HG03342 (cell line): ENCODE measurements around the gene CAPN7.

Source experiments
- ATAC-seq: cut with Tn5 transposase; IDR thresholded peaks from one replicate; pipeline ENCODE4 v1.9.1; 2021; ENCODE audit warnings: mild to moderate bottlenecking, moderate library complexity; ENCODE audit not compliant: unreplicated experiment

The CAPN7 gene

DNA sequence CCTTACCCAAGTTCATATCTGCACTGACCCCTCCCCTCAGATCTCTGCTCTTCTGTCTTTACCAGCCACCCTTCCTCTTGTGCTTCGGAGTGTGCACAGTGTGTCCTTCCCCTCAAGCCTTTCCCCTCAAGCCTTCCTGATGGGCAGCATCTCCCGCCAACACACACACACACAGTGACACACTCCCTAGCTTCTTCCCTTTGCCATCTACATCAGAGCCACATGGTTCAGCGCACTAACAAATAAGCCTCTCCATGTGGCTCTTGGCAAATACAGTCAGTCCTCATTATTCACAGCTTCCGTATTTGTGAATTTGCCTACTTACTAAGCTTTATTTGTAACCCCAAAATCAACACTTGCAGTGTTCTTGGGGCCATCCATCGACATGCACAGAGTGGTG is 88.9 kb downstream of the CAPN7 start:
- no peak for ATAC-seq

DNA sequence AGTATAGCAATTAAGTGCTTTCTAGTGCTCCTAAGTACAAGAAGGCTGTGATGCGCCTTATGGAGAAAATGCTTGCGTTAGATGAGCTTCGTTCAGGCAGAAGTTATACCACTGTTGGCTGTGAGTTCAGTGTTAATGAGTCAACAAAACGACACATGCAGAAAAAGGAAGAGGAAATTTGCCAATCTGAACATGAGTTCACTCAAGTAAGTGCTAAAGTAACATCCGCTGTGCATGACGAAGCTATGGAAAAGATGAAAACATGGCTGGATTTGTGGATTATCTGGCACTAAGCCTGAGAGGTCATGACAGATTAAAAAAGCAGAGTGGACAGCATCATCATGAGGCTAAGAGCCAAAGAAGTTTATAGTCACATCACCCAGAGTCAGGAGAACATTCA is 89.5 kb downstream of the CAPN7 start:
- ATAC-seq = no peak

GRCh38 chr3:15297608-15298350 is 91.7 kb downstream of the CAPN7 start:
- no peak for ATAC-seq

DNA sequence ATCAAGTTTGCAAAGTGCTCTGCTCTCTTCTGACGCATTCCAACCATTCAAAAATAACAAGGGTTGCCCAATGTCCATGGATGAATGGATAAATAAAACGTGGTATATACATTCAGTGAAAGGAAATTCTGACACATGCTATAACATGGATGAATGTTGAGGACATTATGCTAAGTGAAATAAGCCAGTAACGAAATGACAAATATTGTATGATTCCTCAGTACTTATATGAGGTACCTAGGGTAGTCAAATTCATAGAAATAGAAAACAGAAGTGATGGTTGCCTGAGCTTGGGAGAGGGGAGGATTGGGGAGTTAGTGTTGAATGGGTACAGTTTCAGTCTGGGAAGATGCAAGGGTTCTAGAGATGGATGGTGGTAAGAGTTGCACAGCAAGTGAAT is 92.5 kb downstream of the CAPN7 start:
- no peak for ATAC-seq

DNA sequence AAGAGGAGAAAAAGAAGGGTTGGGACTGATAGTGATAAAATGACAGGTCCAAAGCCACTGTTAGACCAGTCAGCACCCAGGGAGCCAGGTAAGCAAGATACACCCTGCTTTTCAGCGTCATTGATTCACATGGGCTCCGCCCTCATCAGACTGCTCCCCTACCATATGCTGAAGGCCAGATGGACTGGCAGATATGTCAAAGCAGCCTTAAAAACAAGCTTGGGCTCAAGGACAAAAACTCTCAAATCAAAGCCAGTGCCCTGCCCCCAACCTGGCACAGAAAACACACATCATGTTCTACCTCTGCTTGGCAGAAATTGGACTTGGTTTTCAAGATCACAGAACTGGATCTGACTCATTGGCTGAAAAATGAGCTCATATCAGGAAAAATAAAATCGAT is 93.0 kb downstream of the CAPN7 start:
- ATAC-seq = no peak

GRCh38 chr3:15300323-15301078 is 94.5 kb downstream of the CAPN7 start:
- ATAC-seq = no peak

- no peak for ATAC-seq
These were observed 95.7 kb downstream of the CAPN7 start for GRCh38 chr3:15301761-15302160.
